Activated naive CD4-positive, alpha-beta T cell treated with Interleukin-2 at 50 U/mL for 16 hours (primary cell): ENCODE measurements around the gene ATP2B2.
A peak's percentile ranks its signal among the peaks of the same experiment; 100 is the strongest.

Source experiments
- DNase-seq: peaks from one replicate; pipeline ENCODE4 v3.0.0-alpha.2; 2020

Gene ATP2B2

DNA sequence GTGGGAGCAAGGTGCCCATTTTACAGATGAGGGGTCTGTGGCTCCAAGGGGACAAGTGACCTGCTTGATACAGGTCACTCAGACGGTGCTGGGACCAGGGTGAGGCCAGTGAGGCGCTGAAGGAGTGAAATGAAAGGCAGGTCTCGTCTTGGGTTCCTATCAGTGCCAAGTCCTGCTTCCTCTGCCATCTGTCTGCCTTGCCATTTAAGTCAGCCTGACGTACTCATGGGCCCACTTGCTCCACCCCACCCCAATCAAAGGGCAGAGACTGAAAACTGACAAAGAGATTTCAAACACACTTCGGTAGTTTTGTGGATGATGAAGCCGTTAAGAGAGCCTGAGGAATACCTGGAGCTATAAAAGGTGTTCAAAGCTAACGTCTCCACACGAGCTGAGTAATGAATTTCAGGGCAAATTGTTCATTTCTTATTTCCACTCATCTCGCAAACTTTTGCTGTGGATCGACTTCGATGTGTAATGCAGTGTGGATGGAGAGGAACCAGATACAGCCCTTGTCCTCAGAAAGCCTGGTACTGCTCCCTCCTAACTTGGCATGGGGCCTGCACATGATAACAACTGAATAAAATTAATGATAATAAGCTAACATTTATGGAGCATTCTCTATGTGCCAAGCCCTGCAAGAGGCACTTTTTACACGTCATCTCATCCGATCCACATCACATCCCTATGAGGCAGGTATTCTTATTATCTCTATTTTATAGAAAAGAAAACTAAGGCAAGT, 36.6 kb downstream of the ATP2B2 start:
- DNase-seq: no peak

- DNase-seq: no peak
Measured at GRCh38 chr3:10467904-10468612, 37.3 kb downstream of the ATP2B2 start.

- no peak for DNase-seq
Measured at GRCh38 chr3:10467204-10467603, 38.2 kb downstream of the ATP2B2 start.

- no peak for DNase-seq
Measured at GRCh38 chr3:10466186-10466585, 39.2 kb downstream of the ATP2B2 start.

- DNase-seq: no peak
Measured at GRCh38 chr3:10465161-10465560, 40.2 kb downstream of the ATP2B2 start.

GRCh38 chr3:10463533-10464434, 41.6 kb downstream of the ATP2B2 start:
- DNase-seq: no peak

- DNase-seq: no peak
Measured at GRCh38 chr3:10462641-10463532, 42.5 kb downstream of the ATP2B2 start.

GRCh38 chr3:10460951-10461545, 44.3 kb downstream of the ATP2B2 start:
- DNase-seq: no peak

GRCh38 chr3:10459954-10460754, 45.2 kb downstream of the ATP2B2 start:
- peak; percentile 44 for DNase-seq

GRCh38 chr3:10457560-10457959, 47.8 kb downstream of the ATP2B2 start:
- no peak for DNase-seq

DNA sequence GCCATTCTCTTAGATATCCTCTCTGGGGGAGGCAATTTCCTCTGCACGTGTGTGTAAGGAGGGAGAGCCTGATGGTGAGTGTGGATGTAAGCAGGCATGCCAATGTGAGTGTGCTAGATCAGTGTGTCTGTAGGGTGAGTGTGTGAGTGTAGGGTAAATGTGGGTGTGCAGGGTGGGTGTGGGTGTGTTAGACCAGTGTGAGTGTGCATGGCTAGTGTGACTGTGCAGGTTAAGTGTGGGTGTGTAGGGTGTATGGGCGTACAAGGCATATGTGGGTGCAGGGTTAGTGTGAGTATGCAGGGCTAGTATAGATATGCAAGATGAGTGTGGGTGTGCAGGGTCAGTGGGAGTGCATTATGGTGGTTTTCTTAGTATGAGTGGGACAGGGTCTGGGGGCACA, 48.4 kb downstream of the ATP2B2 start:
- no peak for DNase-seq

DNA sequence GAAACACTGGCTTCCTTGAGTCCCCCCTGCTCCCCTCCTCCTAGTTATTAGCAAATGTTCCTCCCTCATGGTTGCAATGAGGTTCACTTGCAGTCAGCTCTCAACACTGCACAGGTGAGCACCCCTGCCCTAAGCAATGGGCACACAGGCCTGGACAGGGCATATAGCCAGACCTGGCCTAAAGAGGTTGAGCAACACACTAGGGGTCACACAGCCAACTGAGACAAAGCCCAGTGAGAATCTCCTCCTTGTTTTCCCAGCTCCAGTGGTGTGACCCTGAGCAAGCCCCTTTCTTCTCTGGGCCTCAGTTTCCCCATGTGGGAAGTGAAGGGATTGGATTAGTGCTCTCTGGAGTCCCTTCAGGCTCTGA, 49.9 kb downstream of the ATP2B2 start:
- no peak for DNase-seq

DNA sequence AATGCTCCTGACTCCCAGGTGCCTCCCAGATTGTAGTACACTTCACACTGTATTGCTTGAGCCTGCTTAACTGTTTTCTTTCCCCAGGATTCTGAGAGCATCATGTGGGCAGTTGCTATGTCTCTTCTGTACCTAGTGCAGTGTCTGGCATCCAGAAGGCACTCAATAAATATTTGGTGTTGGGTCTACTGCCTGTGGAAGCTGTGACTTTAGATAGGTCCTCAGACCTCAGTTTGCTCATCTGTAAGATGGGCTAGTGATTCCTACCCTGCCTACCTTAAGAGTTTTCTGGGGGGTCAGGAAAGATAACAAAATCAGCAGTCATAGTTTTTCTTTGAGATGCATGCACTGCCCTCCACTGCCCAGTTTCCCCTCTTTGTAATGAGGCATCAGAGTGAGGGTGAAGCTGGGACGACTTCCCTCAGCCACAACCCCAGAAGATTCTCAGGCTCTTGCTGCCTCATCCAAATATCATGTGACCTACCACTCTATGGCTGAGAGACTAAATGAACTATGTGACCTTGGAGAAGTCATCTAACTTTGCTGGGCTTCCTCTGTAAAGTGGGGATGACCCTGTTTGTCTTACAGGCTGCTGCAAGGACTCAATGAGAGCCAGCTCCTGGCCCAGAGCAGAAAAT, 50.4 kb downstream of the ATP2B2 start:
- DNase-seq: no peak

- no peak for DNase-seq
Measured at GRCh38 chr3:10453431-10454163, 51.8 kb downstream of the ATP2B2 start.

DNA sequence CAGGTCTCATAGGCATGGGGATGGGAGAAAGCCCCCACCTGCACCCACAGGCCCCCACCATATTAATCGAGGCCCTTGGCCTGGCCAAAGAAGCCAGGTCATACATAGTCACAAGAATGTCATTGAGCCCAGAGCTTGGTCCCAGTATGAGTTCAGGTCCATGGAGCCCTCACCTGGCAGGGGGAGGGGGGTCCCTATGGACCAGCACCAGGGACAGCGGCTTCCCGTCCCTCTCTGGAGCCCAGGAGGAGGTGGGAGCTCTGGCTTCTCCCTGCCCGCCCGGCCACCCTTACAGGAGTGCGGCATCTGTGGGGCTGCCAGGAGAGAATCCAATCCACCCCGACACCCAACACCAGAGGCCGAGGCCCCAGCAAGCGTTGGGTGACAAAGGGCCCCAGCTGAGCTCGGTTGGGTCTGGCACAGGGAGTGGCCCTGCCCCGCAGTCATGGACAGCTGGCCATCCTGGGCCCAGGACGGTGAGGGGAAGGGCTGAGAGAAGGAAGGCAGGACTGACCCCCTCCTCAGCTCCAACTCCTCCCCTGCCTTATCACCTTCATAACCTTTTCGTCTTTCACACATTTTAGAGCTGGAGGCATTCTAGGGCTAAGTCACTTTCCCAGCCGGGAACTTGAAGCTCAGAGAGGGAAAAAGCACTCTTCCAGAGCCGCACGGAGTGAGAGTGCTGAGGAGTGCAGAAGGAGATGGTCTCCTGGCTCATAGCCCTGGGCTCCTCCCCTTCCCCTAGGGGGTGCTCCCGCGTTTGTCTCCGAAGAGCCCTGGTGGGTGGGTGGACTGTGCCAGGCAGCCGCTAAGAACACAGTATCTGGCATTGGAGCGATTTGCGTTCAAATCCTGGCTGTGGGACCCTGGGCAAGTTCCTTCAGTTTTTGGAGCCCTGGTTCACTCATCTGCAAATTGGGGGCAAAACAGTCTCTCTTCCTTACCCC, 54.6 kb downstream of the ATP2B2 start:
- DNase-seq: no peak

GRCh38 chr3:10449436-10449835, 56.0 kb downstream of the ATP2B2 start:
- no peak for DNase-seq

DNA sequence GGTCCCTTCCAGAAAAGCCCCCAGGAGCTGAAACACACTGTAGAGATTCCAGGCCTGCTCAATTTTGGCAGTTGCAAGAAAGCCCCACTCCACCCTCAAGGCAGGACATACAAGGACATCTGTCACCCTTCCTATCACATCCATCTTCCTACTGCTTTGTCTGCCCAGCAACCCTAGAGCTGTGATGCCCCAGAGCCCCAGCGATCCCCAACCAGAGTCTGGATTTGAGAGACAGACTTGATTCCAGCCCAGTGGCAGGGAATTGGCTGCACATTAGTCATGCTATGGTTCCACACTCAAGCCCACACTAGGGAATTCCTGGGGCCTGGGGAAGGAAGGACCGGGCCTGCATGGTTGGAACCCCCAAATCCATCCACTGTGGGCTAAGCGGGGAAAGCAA, 56.8 kb downstream of the ATP2B2 start:
- no peak for DNase-seq

GRCh38 chr3:10447527-10448260, 57.7 kb downstream of the ATP2B2 start:
- DNase-seq: no peak
